Mammary epithelial cell (primary cell): ENCODE measurements around the gene TTC9C.

ENCODE experiments used
- EZH2 ChIP-seq: IDR thresholded peaks from 2 replicates; pipeline ENCODE4 v1.6.1; 2012; ENCODE audit warnings: low read length, inconsistent platforms, borderline replicate concordance
- TF ChIP-seq, protein P1 (sequence below), 2 donors: IDR thresholded peaks in 1 of 2; conservative IDR thresholded peaks in 1 of 2; 2 replicates each; pipeline ENCODE4 v1.5.1; 2011 to 2012; ENCODE audit warnings: inconsistent platforms in 2 of 2, low read length in 2 of 2, mild to moderate bottlenecking in 2 of 2, control low read depth in 1 of 2, low read depth in 1 of 2; ENCODE audit not compliant: insufficient read depth in 1 of 2; ENCODE audit errors: extremely low read depth in 1 of 2

- TF ChIP-seq, protein P1, sequence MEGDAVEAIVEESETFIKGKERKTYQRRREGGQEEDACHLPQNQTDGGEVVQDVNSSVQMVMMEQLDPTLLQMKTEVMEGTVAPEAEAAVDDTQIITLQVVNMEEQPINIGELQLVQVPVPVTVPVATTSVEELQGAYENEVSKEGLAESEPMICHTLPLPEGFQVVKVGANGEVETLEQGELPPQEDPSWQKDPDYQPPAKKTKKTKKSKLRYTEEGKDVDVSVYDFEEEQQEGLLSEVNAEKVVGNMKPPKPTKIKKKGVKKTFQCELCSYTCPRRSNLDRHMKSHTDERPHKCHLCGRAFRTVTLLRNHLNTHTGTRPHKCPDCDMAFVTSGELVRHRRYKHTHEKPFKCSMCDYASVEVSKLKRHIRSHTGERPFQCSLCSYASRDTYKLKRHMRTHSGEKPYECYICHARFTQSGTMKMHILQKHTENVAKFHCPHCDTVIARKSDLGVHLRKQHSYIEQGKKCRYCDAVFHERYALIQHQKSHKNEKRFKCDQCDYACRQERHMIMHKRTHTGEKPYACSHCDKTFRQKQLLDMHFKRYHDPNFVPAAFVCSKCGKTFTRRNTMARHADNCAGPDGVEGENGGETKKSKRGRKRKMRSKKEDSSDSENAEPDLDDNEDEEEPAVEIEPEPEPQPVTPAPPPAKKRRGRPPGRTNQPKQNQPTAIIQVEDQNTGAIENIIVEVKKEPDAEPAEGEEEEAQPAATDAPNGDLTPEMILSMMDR (conservative IDR thresholded peaks at IDR 0.05 in 1 of 2, IDR thresholded peaks at IDR 0.05 in 1 of 2; ENCODE audit: extremely low read depth in 1 of 2, insufficient read depth in 1 of 2, low read depth in 1 of 2, low read length in 2 of 2), result no peak
- TF ChIP-seq EZH2, result no peak
Measured at GRCh38 chr11:62726915-62727164, 1.4 kb upstream of the TTC9C start.
